Body of pancreas (tissue), 4 donors: Measurements from ENCODE around the gene RAB11FIP3. TPM values are rescaled to one million over a fixed set of nuclear protein-coding genes. Genes with fewer than 3 reads are reported as not detected.

Source experiments
- ATAC-seq: fragments of 150-250 bp; one replicate; pipeline ENCODE4 v1.9.1; 2016
- DNase-seq, 4 donors: peaks; one replicate each; pipeline ENCODE4 v3.0.0-alpha.2; 2019
- H3K27ac ChIP-seq, 4 donors: fragments of 200-600 bp; sonication (generic); 1 replicate in 3 of 4; 2 replicates in 1 of 4; pipeline versions ENCODE4 v1.5.1 to v1.6.1; 2016 to 2019; ENCODE audit warnings: mild to moderate bottlenecking in 1 of 4, mixed read lengths in 1 of 4, moderate library complexity in 1 of 4
- H3K27me3 ChIP-seq, 2 donors: fragments of 200-600 bp; sonication (generic); one replicate each; pipeline ENCODE4 v1.6.0; 2016; ENCODE audit warnings: mild to moderate bottlenecking in 1 of 2
- H3K36me3 ChIP-seq, 2 donors: fragments of 200-600 bp; sonication (generic); replicated peaks in 1 of 2; 2 replicates each; pipeline ENCODE4 v1.5.1; 2016; ENCODE audit warnings: low read depth in 2 of 2; ENCODE audit not compliant: insufficient read depth in 1 of 2
- H3K4me1 ChIP-seq: fragments of 200-600 bp; sonication (generic); one replicate; pipeline ENCODE4 v1.6.0; 2016
- H3K4me3 ChIP-seq, 2 donors: fragments of 200-600 bp; sonication (generic); 1 replicate in 1 of 2; 2 replicates in 1 of 2; pipeline ENCODE4 v1.5.1; 2016 to 2019
- H3K9me3 ChIP-seq, 3 donors: fragments of 200-600 bp; sonication (generic); 1 replicate in 2 of 3; 2 replicates in 1 of 3; pipeline ENCODE4 v1.5.1; 2016
- CTCF ChIP-seq, 7 experiments: fragments of 450-650 bp in 4 of 7; fragments of 200-600 bp in 3 of 7; sonication (generic) in 3 of 7; IDR thresholded peaks; one replicate each; pipeline ENCODE4 v1.5.1; 2016 to 2019; ENCODE audit warnings: antibody characterized with exemption in 7 of 7
- POLR2A ChIP-seq, 3 donors: fragments of 450-650 bp; IDR thresholded peaks; one replicate each; pipeline ENCODE4 v1.6.1; 2016; ENCODE audit warnings: antibody characterized with exemption in 3 of 3, mild to moderate bottlenecking in 2 of 3
- WGBS, 2 donors: methylation state at CpG; one replicate each; pipeline ENCODE4 v1.1.5; 2017; 5-methylcytosine and 5-hydroxymethylcytosine counted together
- intact Hi-C: fragments of 100-400 bp; cut with DNase I; formaldehyde crosslinking; loops from one replicate; pipeline ENCODE4 v1.15.1; 2023
- total RNA-seq, 2 donors: library from RNA; depleted of rRNA; stranded (reverse); fragments of >200 nt; gene quantifications; one replicate each; pipeline ENCODE4 v1.1.0, GENCODE V29; 2016

The RAB11FIP3 gene
- total RNA-seq, 2 donors from 2014 or later, result 50.1 to 122 TPM

GRCh38 chr16:379961-380761 lies 45.3 kb upstream of the RAB11FIP3 start:
- intact Hi-C loops, result no loop called here
- Histone ChIP-seq H3K4me3 (peak overlapping the region; percentile 91 to 92), H3K4me1 (peaks cover 37% of the 10 kb centered on the region), H3K36me3 (peaks cover 14% of the 10 kb centered on the region in 2 donors), H3K9me3 (no peaks in the 10 kb centered on the region), H3K27me3 (no peaks in the 10 kb centered on the region), H3K27ac (peak overlapping the region; percentile 89 to 97 (median 92))
- TF ChIP-seq POLR2A (IDR thresholded peaks at IDR 0.05) (no peak), CTCF (IDR thresholded peaks at IDR 0.05) (no peak)
- DNase-seq (peak in 1 of 4 donors; percentile 26), ATAC-seq (no peak)
- WGBS, 2 donors, result 29 to 45% methylated on average over 21 to 27 of the region's 27 CpGs

GRCh38 chr16:380762-381011 lies 44.8 kb upstream of the RAB11FIP3 start:
- intact Hi-C loops, result no loop called here
- peak in 1 of 3 donors; percentile 14 for TF ChIP-seq POLR2A (IDR thresholded peaks at IDR 0.05)
- TF ChIP-seq CTCF (IDR thresholded peaks at IDR 0.05), result no peak
- Histone ChIP-seq H3K27me3 (no peaks in the 10 kb centered on the region), H3K27ac (peak overlapping the region; percentile 89 to 97 (median 92)), H3K4me1 (peaks cover 37% of the 10 kb centered on the region), H3K9me3 (no peaks in the 10 kb centered on the region), H3K4me3 (peak overlapping the region; percentile 91 to 92), H3K36me3 (peaks cover 13 to 14% of the 10 kb centered on the region in 2 donors)
- 0 to 1% methylated on average over 5 to 12 of the region's 12 CpGs for WGBS, 2 donors
- DNase-seq (peak in 2 of 4 donors; percentile 35 to 42), ATAC-seq (no peak)

GRCh38 chr16:381012-381788 lies 44.2 kb upstream of the RAB11FIP3 start:
- Histone ChIP-seq H3K4me1 (peaks cover 37% of the 10 kb centered on the region), H3K27me3 (no peaks in the 10 kb centered on the region), H3K4me3 (peak overlapping the region; percentile 91 to 92), H3K9me3 (no peaks in the 10 kb centered on the region), H3K36me3 (peaks cover 10% of the 10 kb centered on the region in 2 donors), H3K27ac (peak overlapping the region; percentile 89 to 97 (median 92))
- ATAC-seq (peak; percentile 15), DNase-seq (peak; percentile 43 to 51 (median 45))
- peak in 2 of 3 donors; percentile 32 to 33 for TF ChIP-seq POLR2A (IDR thresholded peaks at IDR 0.05)
- TF ChIP-seq CTCF (IDR thresholded peaks at IDR 0.05), result no peak
- intact Hi-C loops, result no loop called here
- WGBS, 2 donors, result 1% methylated on average over 42 of the region's 73 CpGs; no CpG with 5 or more reads in 1 of the 2 donors

- peak within 1 kb of the TSS; percentile 90 to 97 (median 93) for H3K27ac ChIP-seq
- intact Hi-C loops, result no loop called here
- H3K4me3 ChIP-seq, result peak within 1 kb of the TSS; percentile 91 to 92
- ATAC-seq, result peak; percentile 65
- peak; percentile 68 to 81 (median 76) for DNase-seq
- peaks cover 1 to 3% of the 10 kb centered on the region in 2 donors for H3K36me3 ChIP-seq
- H3K4me1 ChIP-seq, result peaks cover 37% of the 10 kb centered on the region
- H3K9me3 ChIP-seq, result no peaks in the 10 kb centered on the region
- no peaks in the 10 kb centered on the region for H3K27me3 ChIP-seq
- WGBS, 2 donors, result 1% methylated on average over 15 to 101 of the region's 123 CpGs
- peak; percentile 12 to 65 (median 48) for TF ChIP-seq POLR2A (IDR thresholded peaks at IDR 0.05)
- no peak for TF ChIP-seq CTCF (IDR thresholded peaks at IDR 0.05)
These were observed 43.4 kb upstream of the RAB11FIP3 start, which contains the start of gene PGAP6 for GRCh38 chr16:381789-382717. TSS of gene PGAP6 (minus strand) at chr16:381978. CDS start at chr16:381821, 157 bp downstream.
